GM13977 (cell line): ENCODE results near the gene CD8B.
"Not testable (repeated sequence)": the region's sequence is repeated elsewhere in the genome, so short reads cannot be mapped to it uniquely, and the experiment has no call there.

Experiments
- DNase-seq: peaks from one replicate; pipeline ENCODE4 v3.0.0; 2012; ENCODE audit warnings: low spot score
- in situ Hi-C: fragments of 300-500 bp; cut with MboI; formaldehyde crosslinking; loops from one replicate; pipeline ENCODE4 v1.12.0; 2022; ENCODE audit warnings: low sequenced_read_pairs, low pct_unique_long_range_greater_than_20kb, mixed read lengths, inconsistent platforms; ENCODE audit not compliant: unreplicated experiment
- TF ChIP-seq, protein P1 (sequence below): IDR thresholded peaks from 2 replicates; pipeline ENCODE4 v1.5.1; 2012; ENCODE audit warnings: mild to moderate bottlenecking, control low read depth; ENCODE audit not compliant: insufficient read depth; ENCODE audit errors: extremely low read depth, missing control alignments

Gene CD8B

DNA sequence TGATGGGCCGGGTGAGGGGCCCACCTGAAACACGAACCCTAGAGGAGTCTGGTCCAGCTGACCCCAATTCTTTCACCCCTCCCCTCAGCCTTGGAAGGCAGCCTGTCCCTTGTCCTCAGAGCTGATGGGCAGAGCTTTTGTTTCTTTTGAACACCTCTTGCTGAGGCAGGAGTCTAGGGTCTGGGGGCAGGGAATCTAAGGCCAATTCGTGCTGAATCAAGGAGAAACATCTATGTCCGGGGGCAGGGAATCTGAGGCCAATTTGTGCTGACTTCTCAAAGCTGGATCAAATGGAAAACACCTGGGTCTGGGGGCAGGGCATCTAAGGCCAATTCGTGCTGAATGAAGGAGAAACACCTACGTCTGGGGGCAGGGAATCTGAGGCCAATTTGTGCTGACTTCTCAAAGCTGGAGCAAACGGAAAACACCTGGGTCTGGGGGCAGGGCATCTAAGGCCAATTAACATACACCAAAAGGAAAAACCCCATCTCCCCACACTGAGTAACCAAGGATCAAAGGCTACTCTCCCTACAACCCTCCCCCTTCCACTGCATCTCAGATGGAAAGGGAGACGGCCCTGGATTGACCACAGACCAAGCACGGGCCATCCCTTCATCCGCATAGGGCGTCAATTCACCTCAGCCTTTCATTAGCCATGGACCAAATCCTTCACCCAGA, 21.7 kb downstream of the CD8B start:
- in situ Hi-C loops, DNase-seq: not testable (repeated sequence)

DNA sequence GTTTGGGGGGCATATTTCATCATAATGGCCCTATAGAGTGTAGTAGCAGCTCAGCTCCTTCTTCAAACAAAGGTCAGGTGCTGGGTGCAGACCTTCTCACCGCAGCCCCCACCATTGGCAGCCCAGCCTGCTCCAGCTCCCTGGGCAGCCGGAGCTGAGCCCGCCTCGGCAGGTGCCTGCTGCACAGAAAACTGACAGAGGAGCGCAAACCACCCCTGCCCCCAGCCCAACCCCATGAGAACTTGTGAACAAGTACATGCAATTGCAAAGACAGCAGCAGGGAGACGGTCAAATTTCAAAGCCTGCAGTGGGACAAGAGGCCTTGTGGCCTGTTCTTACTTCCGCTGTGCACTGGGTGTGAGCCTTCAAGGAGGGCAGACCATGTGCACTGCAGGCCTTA, 22.2 kb downstream of the CD8B start:
- DNase-seq, in situ Hi-C loops: not testable (repeated sequence)

DNA sequence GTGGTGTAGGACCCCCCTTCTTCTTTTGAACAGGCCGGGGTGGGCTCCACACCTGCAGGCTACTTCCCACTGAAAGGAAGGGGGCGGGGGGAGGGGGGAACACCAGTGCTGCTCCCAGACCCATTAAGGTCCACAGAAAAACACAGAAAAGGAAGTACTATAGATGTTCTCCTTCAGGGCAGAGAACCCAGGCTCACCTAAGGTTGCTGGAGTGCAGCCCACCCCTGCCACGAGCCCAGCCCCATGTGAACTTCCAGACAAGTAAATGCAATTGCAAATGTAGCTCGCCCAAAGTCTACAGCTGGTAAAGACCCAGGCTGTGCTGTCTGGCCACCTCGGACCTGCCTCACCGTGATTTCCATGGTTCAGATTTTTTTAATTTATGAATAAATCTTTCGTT, 24.0 kb downstream of the CD8B start:
- DNase-seq, in situ Hi-C loops: not testable (repeated sequence)

GRCh38 chr2:86836915-86837695, 24.6 kb downstream of the CD8B start:
- in situ Hi-C loops, DNase-seq: not testable (repeated sequence)

GRCh38 chr2:86835548-86835889, 26.2 kb downstream of the CD8B start:
- DNase-seq, in situ Hi-C loops: not testable (repeated sequence)

DNA sequence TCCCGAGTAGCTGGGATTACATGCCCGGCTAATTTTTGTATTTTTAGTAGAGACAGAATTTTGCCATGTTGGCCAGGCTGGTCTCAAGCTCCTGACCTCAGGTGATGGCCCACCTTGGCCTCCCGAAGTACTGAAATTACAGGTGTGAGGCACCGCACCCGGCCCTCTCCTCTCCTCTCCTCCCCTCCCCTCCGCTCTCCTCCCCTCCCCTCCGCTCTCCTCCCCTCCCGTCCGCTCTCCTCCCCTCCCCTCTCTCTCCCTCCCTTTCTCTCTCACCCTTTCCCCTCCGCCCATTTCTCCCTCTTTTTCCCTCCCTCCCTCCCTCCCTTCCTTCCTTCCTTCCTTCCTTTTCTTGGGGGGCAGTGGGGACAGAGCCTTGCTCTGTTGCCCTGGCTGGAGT, 28.4 kb downstream of the CD8B start:
- TF ChIP-seq, protein P1, sequence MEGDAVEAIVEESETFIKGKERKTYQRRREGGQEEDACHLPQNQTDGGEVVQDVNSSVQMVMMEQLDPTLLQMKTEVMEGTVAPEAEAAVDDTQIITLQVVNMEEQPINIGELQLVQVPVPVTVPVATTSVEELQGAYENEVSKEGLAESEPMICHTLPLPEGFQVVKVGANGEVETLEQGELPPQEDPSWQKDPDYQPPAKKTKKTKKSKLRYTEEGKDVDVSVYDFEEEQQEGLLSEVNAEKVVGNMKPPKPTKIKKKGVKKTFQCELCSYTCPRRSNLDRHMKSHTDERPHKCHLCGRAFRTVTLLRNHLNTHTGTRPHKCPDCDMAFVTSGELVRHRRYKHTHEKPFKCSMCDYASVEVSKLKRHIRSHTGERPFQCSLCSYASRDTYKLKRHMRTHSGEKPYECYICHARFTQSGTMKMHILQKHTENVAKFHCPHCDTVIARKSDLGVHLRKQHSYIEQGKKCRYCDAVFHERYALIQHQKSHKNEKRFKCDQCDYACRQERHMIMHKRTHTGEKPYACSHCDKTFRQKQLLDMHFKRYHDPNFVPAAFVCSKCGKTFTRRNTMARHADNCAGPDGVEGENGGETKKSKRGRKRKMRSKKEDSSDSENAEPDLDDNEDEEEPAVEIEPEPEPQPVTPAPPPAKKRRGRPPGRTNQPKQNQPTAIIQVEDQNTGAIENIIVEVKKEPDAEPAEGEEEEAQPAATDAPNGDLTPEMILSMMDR: no peak

GRCh38 chr2:86832334-86833096, 29.2 kb downstream of the CD8B start:
- in situ Hi-C loops: no loop called here
- TF ChIP-seq, protein P1: no peak
- no peak for DNase-seq

More for the DNA sequence above, 28.4 kb downstream of the CD8B start:
- in situ Hi-C loops: no loop called here
- DNase-seq: no peak

- DNase-seq: no peak
- in situ Hi-C loops: no loop called here
- TF ChIP-seq, protein P1: no peak
Measured at GRCh38 chr2:86831537-86831936, 30.1 kb downstream of the CD8B start.

GRCh38 chr2:86826951-86827350, 34.7 kb downstream of the CD8B start:
- TF ChIP-seq, protein P1: no peak
- DNase-seq: no peak
- in situ Hi-C loops: no loop called here
